Spinal cord (tissue), 10 donors: ENCODE data around the gene FDPS. TPM values are rescaled to one million over a fixed set of nuclear protein-coding genes. Genes with fewer than 3 reads are reported as not detected.

Experiments used
- DNase-seq, 6 donors: peaks; one replicate each; pipeline versions ENCODE4 v3.0.0 to v3.0.0-alpha.2; 2013 to 2015; ENCODE audit warnings: low spot score in 6 of 6, low read depth in 4 of 6
- H3K27ac ChIP-seq: one replicate; pipeline ENCODE4 v1.5.1; 2013; ENCODE audit warnings: low read depth, low read length, control low read depth
- H3K27me3 ChIP-seq: one replicate; pipeline ENCODE4 v1.6.1; 2013; ENCODE audit warnings: low read length; ENCODE audit not compliant: control insufficient read depth, insufficient read depth
- H3K36me3 ChIP-seq: one replicate; pipeline ENCODE4 v1.6.1; 2013; ENCODE audit warnings: low read length; ENCODE audit not compliant: control insufficient read depth, insufficient read depth
- H3K4me1 ChIP-seq: one replicate; pipeline ENCODE4 v1.6.1; 2013; ENCODE audit warnings: low read length; ENCODE audit not compliant: control insufficient read depth, insufficient read depth
- H3K4me3 ChIP-seq: one replicate; pipeline ENCODE4 v1.5.1; 2013; ENCODE audit warnings: low read depth, low read length, control low read depth
- H3K9me3 ChIP-seq: one replicate; pipeline ENCODE4 v1.6.1; 2013; ENCODE audit warnings: low read length; ENCODE audit not compliant: control insufficient read depth, insufficient read depth
- WGBS: methylation state at CpG from one replicate; pipeline ENCODE4 v1.1.5; 2013; ENCODE audit warnings: missing lambda C conversion rate; ENCODE audit not compliant: insufficient coverage; 5-methylcytosine and 5-hydroxymethylcytosine counted together
- polyA plus RNA-seq, 2 donors: library from polyadenylated mRNA; unstranded; fragments of 120-200 nt; gene quantifications; one replicate each; pipeline ENCODE4 v1.2.1, GENCODE V29; 2013; ENCODE audit not compliant: insufficient read length in 2 of 2
- total RNA-seq, 2 donors: library from RNA; depleted of rRNA in 1 of 2; stranded (reverse); fragments of 120-200 nt in 1 of 2; fragments of >200 nt in 1 of 2; gene quantifications; one replicate each; pipeline versions ENCODE4 v1.2.3 to v1.2.4, GENCODE V29; 2013 to 2014
- donor health status: healthy.

FDPS gene
- total and polyA plus RNA-seq, 4 donors = 144 to 249 (median 220) TPM

DNA sequence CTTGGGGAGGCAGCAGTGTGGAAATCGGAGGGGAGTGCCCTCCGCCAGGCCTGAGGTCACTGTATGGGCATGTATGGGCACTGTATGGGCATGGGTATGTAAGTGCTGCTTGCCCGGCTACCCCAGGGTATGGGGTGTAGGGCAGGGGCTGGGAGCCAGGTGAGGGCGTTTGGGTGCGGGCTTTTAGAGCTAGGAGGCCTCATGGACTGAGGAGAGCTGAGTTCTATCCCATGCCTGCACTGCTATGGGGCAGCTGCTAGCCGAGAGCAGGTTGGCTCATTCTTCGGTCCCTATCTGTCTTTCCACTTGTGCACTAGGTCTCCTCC, 12.8 kb upstream of the FDPS start:
- H3K4me1 ChIP-seq = peaks cover 12% of the 10 kb centered on the region
- no peak for DNase-seq
- H3K27ac ChIP-seq = no peak overlapping the region
- H3K36me3 ChIP-seq = peaks cover 3% of the 10 kb centered on the region
- WGBS = 72% methylated on average over 7 of the region's 7 CpGs
- H3K27me3 ChIP-seq = peaks cover 42% of the 10 kb centered on the region
- H3K9me3 ChIP-seq = no peaks in the 10 kb centered on the region
- H3K4me3 ChIP-seq = no peak overlapping the region

DNA sequence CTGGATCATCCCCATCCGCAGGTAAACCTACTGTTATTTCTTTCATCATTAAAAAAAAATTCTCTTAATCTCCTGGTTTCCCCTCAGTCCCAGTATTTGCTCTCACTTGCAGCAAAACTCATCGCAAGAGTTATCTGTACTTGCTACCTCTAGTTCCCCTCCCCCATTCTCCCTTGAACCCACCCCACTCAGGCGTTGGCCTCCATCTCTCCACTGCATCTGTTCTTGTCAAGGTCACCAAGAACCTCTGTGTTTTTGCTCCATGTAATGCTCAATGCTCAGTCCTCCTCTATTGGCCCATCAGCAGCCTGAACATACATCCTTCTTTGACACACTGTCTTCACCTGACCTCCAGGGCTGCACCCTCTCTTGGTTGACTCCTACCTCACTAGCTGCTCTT, 12.0 kb upstream of the FDPS start:
- 85% methylated on average over 3 of the region's 3 CpGs for WGBS
- Histone ChIP-seq H3K27ac (no peak overlapping the region), H3K9me3 (no peaks in the 10 kb centered on the region), H3K4me1 (peaks cover 12% of the 10 kb centered on the region), H3K36me3 (peaks cover 2% of the 10 kb centered on the region), H3K4me3 (no peak overlapping the region), H3K27me3 (peaks cover 42% of the 10 kb centered on the region)
- no peak for DNase-seq

DNA sequence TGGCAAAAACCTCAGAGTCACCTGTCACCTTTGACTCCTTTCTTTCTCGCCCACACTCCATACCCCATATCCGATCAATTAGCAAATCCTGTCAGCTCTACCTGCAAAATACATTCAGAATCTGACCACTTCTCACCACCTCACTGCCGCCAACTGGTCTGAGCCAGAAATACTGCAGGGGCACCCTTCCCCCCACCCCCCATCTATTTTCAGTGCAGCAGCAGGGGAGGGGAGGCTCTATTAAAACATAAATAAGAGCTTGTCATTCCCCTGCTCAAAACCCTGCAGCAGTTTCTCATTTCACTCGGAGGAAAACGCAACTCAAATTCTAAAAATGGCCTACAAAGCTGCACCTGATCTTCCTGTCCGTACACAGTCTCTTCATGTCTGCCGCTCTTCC, 11.3 kb upstream of the FDPS start:
- WGBS = 63% methylated on average over 6 of the region's 7 CpGs
- Histone ChIP-seq H3K4me3 (no peak overlapping the region), H3K27me3 (peaks cover 42% of the 10 kb centered on the region), H3K4me1 (peaks cover 12% of the 10 kb centered on the region), H3K9me3 (no peaks in the 10 kb centered on the region), H3K36me3 (no peaks in the 10 kb centered on the region), H3K27ac (no peak overlapping the region)
- DNase-seq = peak in 1 of 6 donors; percentile 6

DNA sequence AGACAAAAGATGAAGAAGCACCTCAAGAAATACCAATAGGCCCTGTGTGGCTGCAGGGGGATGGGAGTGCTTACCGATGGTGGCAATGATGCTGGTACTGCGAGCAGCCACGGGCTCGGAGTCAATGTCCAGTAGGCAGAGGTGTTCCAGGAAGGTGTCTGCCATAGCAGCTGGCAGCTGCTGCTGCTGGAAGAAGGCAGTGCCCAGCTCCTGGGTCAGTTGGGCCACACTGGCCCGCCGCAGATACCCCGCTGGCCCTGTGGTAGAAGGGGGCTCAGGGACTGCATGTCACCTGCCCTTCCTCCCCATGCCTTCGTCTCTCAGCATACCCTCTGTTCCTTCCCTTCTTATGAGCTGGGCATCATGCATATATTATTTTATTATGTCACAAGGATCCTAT, 8.6 kb upstream of the FDPS start:
- no peaks in the 10 kb centered on the region for H3K36me3 ChIP-seq
- no peak for DNase-seq
- H3K4me3 ChIP-seq = no peak overlapping the region
- H3K27me3 ChIP-seq = peaks cover 20% of the 10 kb centered on the region
- WGBS = 89% methylated on average over 7 of the region's 8 CpGs
- no peak overlapping the region for H3K27ac ChIP-seq
- peaks cover 6% of the 10 kb centered on the region for H3K4me1 ChIP-seq
- no peaks in the 10 kb centered on the region for H3K9me3 ChIP-seq

DNA sequence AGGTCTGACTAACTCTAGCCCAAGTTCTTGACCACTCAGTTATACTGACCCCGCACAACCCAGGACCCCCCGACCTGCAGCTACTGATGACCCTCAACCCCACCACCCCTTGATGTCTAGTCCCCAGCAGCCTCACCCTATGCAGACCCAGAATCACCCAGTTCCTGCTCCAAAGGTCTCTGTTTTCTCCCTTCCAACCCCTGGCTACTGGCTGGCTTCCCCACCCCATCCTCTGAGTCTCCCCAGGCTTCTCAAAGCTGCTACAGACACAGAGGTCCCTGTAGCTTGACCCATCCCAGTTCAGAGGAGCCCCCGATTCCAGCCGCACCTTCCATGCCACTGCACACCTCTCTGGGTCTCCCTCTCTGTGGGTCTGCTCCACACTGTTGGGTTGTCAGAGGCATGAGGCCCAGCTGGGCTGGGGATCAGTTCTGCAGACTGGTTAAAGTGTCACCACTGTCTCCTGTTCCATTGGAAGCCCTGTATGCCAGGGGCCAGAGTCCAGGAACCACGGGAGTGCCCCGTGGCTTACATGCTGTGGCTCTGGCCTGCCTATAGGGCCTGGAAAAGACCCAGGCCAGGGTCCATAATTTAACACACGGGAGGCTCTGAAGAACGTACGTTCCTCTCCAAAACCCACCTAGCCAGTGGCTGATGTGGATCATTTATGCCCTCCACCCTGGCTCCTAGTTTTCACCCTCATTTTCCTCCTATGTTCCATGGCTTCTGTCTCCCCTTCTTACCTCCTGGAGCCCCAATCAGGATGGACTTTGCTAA, 7.9 kb upstream of the FDPS start:
- H3K27me3 ChIP-seq = peaks cover 12% of the 10 kb centered on the region
- DNase-seq = no peak
- H3K36me3 ChIP-seq = no peaks in the 10 kb centered on the region
- H3K27ac ChIP-seq = no peak overlapping the region
- no peaks in the 10 kb centered on the region for H3K4me1 ChIP-seq
- 92% methylated on average over 8 of the region's 9 CpGs for WGBS
- no peak overlapping the region for H3K4me3 ChIP-seq
- H3K9me3 ChIP-seq = no peaks in the 10 kb centered on the region

- H3K9me3 ChIP-seq = no peaks in the 10 kb centered on the region
- no peaks in the 10 kb centered on the region for H3K4me1 ChIP-seq
- no peak within 1 kb of the TSS for H3K27ac ChIP-seq
- H3K27me3 ChIP-seq = peaks cover 8% of the 10 kb centered on the region
- no peaks in the 10 kb centered on the region for H3K36me3 ChIP-seq
- DNase-seq = no peak
- H3K4me3 ChIP-seq = no peak within 1 kb of the TSS
- 77% methylated on average over 4 of the region's 5 CpGs for WGBS
Observed at GRCh38 chr1:155301342-155301841, 7.3 kb upstream of the FDPS start, which contains the start of gene PKLR. TSS of gene PKLR (minus strand) at chr1:155301438. CDS start at chr1:155301395, 43 bp downstream.

- 69% methylated on average over 6 of the region's 11 CpGs for WGBS
Observed at GRCh38 chr1:155304558-155305063, 4.1 kb upstream of the FDPS start.

DNA sequence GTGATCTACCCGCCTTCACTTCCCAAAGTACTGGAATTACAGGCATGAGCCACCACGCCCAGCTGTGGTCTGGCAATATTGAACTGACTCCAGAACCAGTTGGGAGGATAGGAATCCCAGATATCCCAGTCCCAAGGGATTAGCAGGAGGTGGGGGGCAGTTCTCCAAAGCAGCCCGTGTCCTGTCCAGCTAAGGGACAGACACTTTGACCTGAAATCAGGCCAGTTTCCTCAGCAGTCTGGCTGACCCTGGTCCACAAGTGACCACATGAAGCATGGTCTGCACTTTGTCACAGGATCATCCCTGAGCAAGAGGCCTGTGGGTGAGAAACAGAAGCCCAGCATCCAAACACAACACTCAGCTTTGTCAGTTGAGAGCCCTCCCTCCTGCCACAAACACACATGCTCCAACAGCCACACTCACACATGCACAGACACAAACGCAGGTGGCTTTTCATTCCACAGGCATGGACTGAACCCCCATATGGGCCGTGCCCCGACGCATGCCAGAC, 2.7 kb upstream of the FDPS start:
- 66% methylated on average over 5 of the region's 7 CpGs for WGBS
- Histone ChIP-seq H3K4me1 (peaks cover 29% of the 10 kb centered on the region), H3K9me3 (no peaks in the 10 kb centered on the region), H3K27me3 (no peaks in the 10 kb centered on the region), H3K36me3 (peaks cover 6% of the 10 kb centered on the region), H3K27ac (no peak overlapping the region), H3K4me3 (no peak overlapping the region)
- DNase-seq = no peak

More at GRCh38 chr1:155304558-155305063, 4.1 kb upstream of the FDPS start:
- H3K4me1 ChIP-seq = peaks cover 17% of the 10 kb centered on the region
- no peak for DNase-seq
- H3K27ac ChIP-seq = no peak overlapping the region
- H3K4me3 ChIP-seq = no peak overlapping the region
- no peaks in the 10 kb centered on the region for H3K9me3 ChIP-seq
- no peaks in the 10 kb centered on the region for H3K36me3 ChIP-seq
- H3K27me3 ChIP-seq = no peaks in the 10 kb centered on the region

GRCh38 chr1:155307247-155307740, 1.4 kb upstream of the FDPS start:
- DNase-seq = peak in 2 of 6 donors; percentile 59 to 74
- Histone ChIP-seq H3K4me1 (peaks cover 32% of the 10 kb centered on the region), H3K27me3 (no peaks in the 10 kb centered on the region), H3K4me3 (no peak overlapping the region), H3K27ac (peak overlapping the region; percentile 26), H3K9me3 (no peaks in the 10 kb centered on the region), H3K36me3 (peaks cover 14% of the 10 kb centered on the region)
- 81% methylated on average over 4 of the region's 6 CpGs for WGBS
